ENCODE results near the gene CTSD. TPM values are rescaled to one million over a fixed set of nuclear protein-coding genes. Genes with fewer than 3 reads are reported as not detected.

CTSD gene
- total and polyA plus RNA-seq, 2 of the 4 experiments (the other 2 are of a cell fraction) = 39.8 to 166 TPM

- Histone ChIP-seq H3K9ac (ENCODE audit: low read depth, low read length) (no peak overlapping the region), H2BK5ac (ENCODE audit: low read depth, low read length, poor library complexity, severe bottlenecking) (no peak overlapping the region), H3K4me2 (ENCODE audit: low read depth, low read length) (no peak overlapping the region), H3K14ac (replicated peaks; ENCODE audit: low read depth, low read length) (no peak overlapping the region), H4K20me1 (ENCODE audit: insufficient read depth, low read length) (no peaks in the 10 kb centered on the region; the same call in 1 of the 2 replicates), H2AK5ac (ENCODE audit: low read depth, low read length) (no peak overlapping the region), H3K9me1 (ENCODE audit: insufficient read depth, low read length) (no peaks in the 10 kb centered on the region), H2BK120ac (ENCODE audit: low read depth, low read length) (no peak overlapping the region), H3K36me3 (ENCODE audit: control insufficient read depth, insufficient read depth, low read length) (no peaks in the 10 kb centered on the region), H3K27me3 (ENCODE audit: control insufficient read depth, insufficient read depth, low read length) (peaks cover 54% of the 10 kb centered on the region), H2BK20ac (ENCODE audit: low read depth, low read length) (no peak overlapping the region), H3K4ac (ENCODE audit: low read depth, low read length) (no peak overlapping the region), H4K91ac (ENCODE audit: insufficient read depth, low read depth, low read length) (no peak overlapping the region), H3K23ac (ENCODE audit: low read depth, low read length) (no peak overlapping the region), H4K5ac (ENCODE audit: low read depth, low read length) (no peak overlapping the region), H3K56ac (ENCODE audit: extremely low read depth, insufficient read depth, low read length) (no peak overlapping the region), H3K4me3 (ENCODE audit: insufficient read depth, low read depth, low read length) (no peak overlapping the region), H3K9me3 (ENCODE audit: control insufficient read depth, insufficient read depth, low read length) (peaks cover 5% of the 10 kb centered on the region), H3K27ac (ENCODE audit: insufficient read depth, low read length) (no peak overlapping the region), H2AK9ac (replicated peaks; ENCODE audit: low read depth, low read length, poor library complexity) (no peak overlapping the region), H3K18ac (ENCODE audit: low read depth, low read length) (no peak overlapping the region), H2BK15ac (ENCODE audit: low read depth, low read length) (no peak overlapping the region), H3K4me1 (ENCODE audit: control insufficient read depth, insufficient read depth, low read length) (peaks cover 3% of the 10 kb centered on the region; the same call in 1 of the 2 replicates), H3K79me1 (ENCODE audit: low read depth in 1 of 2, low read length in 2 of 2) (no peaks in the 10 kb centered on the region), H4K8ac (ENCODE audit: low read depth in 2 of 2, low read length in 2 of 2) (no peak overlapping the region), H2AFZ (replicated peaks; ENCODE audit: low read length, poor library complexity) (no peak overlapping the region)
- TF ChIP-seq SMC3 (IDR thresholded peaks at IDR 0.05; ENCODE audit: low read depth, low read length) = no peak
- TF ChIP-seq MAFK (IDR thresholded peaks at IDR 0.05; ENCODE audit: low read depth, low read length) = no peak
- no peak for TF ChIP-seq FOS (IDR thresholded peaks at IDR 0.05; ENCODE audit: low read depth, low read length)
- no peak for TF ChIP-seq MXI1 (IDR thresholded peaks at IDR 0.05; ENCODE audit: borderline replicate concordance, low read depth, low read length)
- TF ChIP-seq RFX5 (IDR thresholded peaks at IDR 0.05; ENCODE audit: low read depth, low read length) = no peak
- no peak for TF ChIP-seq RAD21 (IDR thresholded peaks at IDR 0.05; ENCODE audit: low read length)
- no peak for TF ChIP-seq USF2 (IDR thresholded peaks at IDR 0.05; ENCODE audit: low read depth, low read length)
- TF ChIP-seq MAZ (IDR thresholded peaks at IDR 0.05; ENCODE audit: borderline replicate concordance, low read depth, low read length) = no peak
- no peak for TF ChIP-seq CEBPB (IDR thresholded peaks at IDR 0.05; ENCODE audit: low read depth, low read length)
- no peak for TF ChIP-seq RCOR1 (IDR thresholded peaks at IDR 0.05; ENCODE audit: insufficient replicate concordance, low read length)
- TF ChIP-seq NFE2L2 (IDR thresholded peaks at IDR 0.05; ENCODE audit: low read depth, low read length) = no peak
- no peak for TF ChIP-seq POLR2A (IDR thresholded peaks at IDR 0.05; ENCODE audit: low read depth, low read length)
- no peak for TF ChIP-seq CHD1 (IDR thresholded peaks at IDR 0.05; ENCODE audit: low read depth, low read length)
- no peak for TF ChIP-seq ELK1 (IDR thresholded peaks at IDR 0.05; ENCODE audit: borderline replicate concordance, low read depth, low read length)
- intact Hi-C loops (cut with micrococcal nuclease) = no loop called here
- CTCF ChIA-PET = no interaction called here
- WGBS, 2 experiments (ENCODE audit: extremely low coverage in 2 of 2, insufficient read length in 1 of 2) = 83% methylated on average over 10 of the region's 34 CpGs; no CpG with 5 or more reads in 1 of the 2 experiments
- DNase-seq = no peak
- BruUV-seq (replicated peaks) = no TSS peak
- ATAC-seq (ENCODE audit: low read depth) = no peak
- dilution Hi-C loops (cut with HindIII; ENCODE audit: low sequenced_read_pairs, unreplicated experiment) = no loop called here
- in situ Hi-C loops (cut with MboI; ENCODE audit: low sequenced_read_pairs) = no loop called here
- POLR2A ChIA-PET (ENCODE audit: unreplicated experiment) = no interaction called here
These were observed 16.3 kb upstream of the CTSD start for GRCh38 chr11:1779806-1780699.

Data from IMR-90 (cell line).